ENCODE measurements around the gene SERPINA10. TPM values are rescaled to one million over a fixed set of nuclear protein-coding genes. Genes with fewer than 3 reads are reported as not detected.

SERPINA10 gene
- polyA plus RNA-seq, 1 of the 3 experiments (the other 2 are of a cell fraction): not detected

- H3K4me1 ChIP-seq (ENCODE audit: control insufficient read depth in 1 of 2, insufficient read depth in 2 of 2, low read depth in 1 of 2, low read length in 1 of 2): no peaks in the 10 kb centered on the region
- ChIA-PET CTCF (interaction anchor here (1.1 kb wide), 1 partner anchor 20 kb away, joined by 3 read pairs; no protein-coding TSS in a partner anchor), POLR2A (no interaction called here)
- no peak overlapping the region for H3K9ac ChIP-seq
- no peaks in the 10 kb centered on the region for H3K79me2 ChIP-seq (ENCODE audit: insufficient read depth)
- H3K27ac ChIP-seq (ENCODE audit: low read depth in 2 of 2, low read length in 1 of 2): no peak overlapping the region
- no peak overlapping the region for H3K4me3 ChIP-seq (ENCODE audit: low read depth in 2 of 2, low read length in 1 of 2)
- H3K9me2 ChIP-seq: no peaks in the 10 kb centered on the region
- H3K36me3 ChIP-seq (replicated peaks in 1 of 2; ENCODE audit: control insufficient read depth in 1 of 2, insufficient read depth in 2 of 2, low read length in 1 of 2): no peaks in the 10 kb centered on the region
- no peak overlapping the region for H2AFZ ChIP-seq (ENCODE audit: low read depth)
- 47% methylated on average over 11 of the region's 12 CpGs for WGBS (ENCODE audit: low lambda C conversion rate)
- H3K27me3 ChIP-seq (ENCODE audit: insufficient read depth): no peaks in the 10 kb centered on the region
- H3F3A ChIP-seq (replicated peaks; ENCODE audit: insufficient read depth): no peaks in the 10 kb centered on the region
- DNase-seq: no peak
- H3K4me2 ChIP-seq: no peak overlapping the region
- no peak for TF ChIP-seq JUND (IDR thresholded peaks at IDR 0.05)
- no peak for TF ChIP-seq REST (IDR thresholded peaks at IDR 0.05; ENCODE audit: low read depth, low read length)
- no peaks in the 10 kb centered on the region; the same call in 1 of the 2 replicates for H3K9me3 ChIP-seq
- no peaks in the 10 kb centered on the region for H4K20me1 ChIP-seq (ENCODE audit: insufficient read depth)
Observed at GRCh38 chr14:94306047-94306978, 13.2 kb upstream of the SERPINA10 start.

- H3K4me3 ChIP-seq (ENCODE audit: low read depth in 2 of 2, low read length in 1 of 2): no peak overlapping the region
- WGBS (ENCODE audit: low lambda C conversion rate): 26% methylated on average over 2 of the region's 2 CpGs
- H3F3A ChIP-seq (replicated peaks; ENCODE audit: insufficient read depth): no peaks in the 10 kb centered on the region
- ChIA-PET CTCF (interaction anchor here (1.1 kb wide), 1 partner anchor 19 kb away, joined by 3 read pairs; no protein-coding TSS in a partner anchor), POLR2A (no interaction called here)
- no peak overlapping the region for H3K4me2 ChIP-seq
- no peaks in the 10 kb centered on the region for H3K36me3 ChIP-seq (replicated peaks in 1 of 2; ENCODE audit: control insufficient read depth in 1 of 2, insufficient read depth in 2 of 2, low read length in 1 of 2)
- no peak for DNase-seq
- H3K9ac ChIP-seq: no peak overlapping the region
- no peaks in the 10 kb centered on the region for H3K4me1 ChIP-seq (ENCODE audit: control insufficient read depth in 1 of 2, insufficient read depth in 2 of 2, low read depth in 1 of 2, low read length in 1 of 2)
- H3K9me3 ChIP-seq: no peaks in the 10 kb centered on the region; the same call in 1 of the 2 replicates
- H4K20me1 ChIP-seq (ENCODE audit: insufficient read depth): no peaks in the 10 kb centered on the region
- no peaks in the 10 kb centered on the region for H3K79me2 ChIP-seq (ENCODE audit: insufficient read depth)
- no peak overlapping the region for H3K27ac ChIP-seq (ENCODE audit: low read depth in 2 of 2, low read length in 1 of 2)
- no peak overlapping the region for H2AFZ ChIP-seq (ENCODE audit: low read depth)
- H3K27me3 ChIP-seq (ENCODE audit: insufficient read depth): no peaks in the 10 kb centered on the region
- TF ChIP-seq NFIC (IDR thresholded peaks at IDR 0.05; ENCODE audit: borderline replicate concordance) (no peak), FOXM1 (IDR thresholded peaks at IDR 0.05; ENCODE audit: low read depth) (no peak), EZH2phosphoT487 (IDR thresholded peaks at IDR 0.05; ENCODE audit: borderline replicate concordance, low read depth) (no peak), GABPA (IDR thresholded peaks at IDR 0.05; ENCODE audit: low read depth) (no peak), FOXJ3 (CRISPR knock-in tag; IDR thresholded peaks at IDR 0.05) (no peak), REST (IDR thresholded peaks at IDR 0.05; ENCODE audit: low read depth, low read length) (no peak), RFX5 (IDR thresholded peaks at IDR 0.05; ENCODE audit: low read length) (no peak)
- no peaks in the 10 kb centered on the region for H3K9me2 ChIP-seq
Observed at GRCh38 chr14:94305620-94306019, 12.6 kb upstream of the SERPINA10 start.

All from SK-N-SH (cell line).